SK-N-SH treated with all-trans-retinoic acid at 6 μM for 48 hours (cell line): ENCODE results near the gene PEAK3.

Experiments
- ARNTL ChIP-seq: fragments of 450-650 bp; formaldehyde crosslinking; IDR thresholded peaks from 2 replicates; pipeline ENCODE4 v1.5.0; 2020; ENCODE audit warnings: low read depth, mild to moderate bottlenecking, moderate library complexity, borderline replicate concordance
- CREB5 ChIP-seq: fragments of 250-450 bp; sonication (Bioruptor Pico); IDR thresholded peaks from 2 replicates; pipeline ENCODE4 v1.5.1; 2020; ENCODE audit warnings: low read depth, mild to moderate bottlenecking, moderate library complexity
- CSDC2 ChIP-seq: fragments of 250-450 bp; sonication (Bioruptor Pico); IDR thresholded peaks from 2 replicates; pipeline ENCODE4 v1.5.0; 2020; ENCODE audit warnings: mild to moderate bottlenecking, moderate library complexity
- ESRRG ChIP-seq: fragments of 250-450 bp; sonication (Bioruptor Pico); IDR thresholded peaks from 2 replicates; pipeline ENCODE4 v1.6.1; 2021; ENCODE audit warnings: mild to moderate bottlenecking
- ISL1 ChIP-seq: fragments of 250-450 bp; sonication (Bioruptor Pico); IDR thresholded peaks from 2 replicates; pipeline ENCODE4 v2.1.2; 2022; ENCODE audit warnings: mild to moderate bottlenecking, moderate library complexity
- SNAI2 ChIP-seq: fragments of 250-450 bp; sonication (Bioruptor Pico); IDR thresholded peaks from 2 replicates; pipeline ENCODE4 v1.5.0; 2020; ENCODE audit warnings: mild to moderate bottlenecking, moderate library complexity
- TSHZ2 ChIP-seq: fragments of 250-450 bp; sonication (Bioruptor Pico); IDR thresholded peaks from 2 replicates; pipeline ENCODE4 v1.5.0; 2020; ENCODE audit warnings: mild to moderate bottlenecking, moderate library complexity
- ZC3H10 ChIP-seq: fragments of 250-450 bp; sonication (Bioruptor Pico); IDR thresholded peaks from 2 replicates; pipeline ENCODE4 v1.5.1; 2021; ENCODE audit warnings: mild to moderate bottlenecking, moderate library complexity
- ZFP3 ChIP-seq: fragments of 250-450 bp; sonication (Bioruptor Pico); IDR thresholded peaks from 2 replicates; pipeline ENCODE4 v1.5.0; 2020; ENCODE audit warnings: mild to moderate bottlenecking, moderate library complexity
- ZFP30 ChIP-seq: fragments of 450-650 bp; formaldehyde crosslinking; IDR thresholded peaks from 2 replicates; pipeline ENCODE4 v1.5.0; 2022; ENCODE audit warnings: mild to moderate bottlenecking, moderate library complexity
- ZNF70 ChIP-seq: fragments of 450-650 bp; formaldehyde crosslinking; IDR thresholded peaks from 2 replicates; pipeline ENCODE4 v1.5.0; 2020; ENCODE audit warnings: mild to moderate bottlenecking, moderate library complexity
- ZNF8 ChIP-seq: fragments of 450-650 bp; formaldehyde crosslinking; IDR thresholded peaks from 2 replicates; pipeline ENCODE4 v1.5.0; 2020; ENCODE audit warnings: mild to moderate bottlenecking, moderate library complexity
- TF ChIP-seq, protein P1 (sequence below): fragments of 250-450 bp; sonication (Bioruptor Pico); IDR thresholded peaks from 2 replicates; pipeline ENCODE4 v1.8.0; 2020; ENCODE audit warnings: mild to moderate bottlenecking, moderate library complexity, borderline replicate concordance
- TF ChIP-seq, protein P2 (sequence below): fragments of 250-450 bp; sonication (Bioruptor Pico); IDR thresholded peaks from 2 replicates; pipeline ENCODE4 v1.5.1; 2021; ENCODE audit warnings: mild to moderate bottlenecking, moderate library complexity

GRCh38 chr19:2288818-2289713, 7.1 kb upstream of the PEAK3 start:
- TF ChIP-seq SNAI2 (CRISPR knock-in tag) = no peak
- no peak for TF ChIP-seq ZFP30
- TF ChIP-seq CREB5 (CRISPR knock-in tag) = no peak
- TF ChIP-seq ZNF8 (CRISPR knock-in tag) = no peak
- TF ChIP-seq, protein P1, sequence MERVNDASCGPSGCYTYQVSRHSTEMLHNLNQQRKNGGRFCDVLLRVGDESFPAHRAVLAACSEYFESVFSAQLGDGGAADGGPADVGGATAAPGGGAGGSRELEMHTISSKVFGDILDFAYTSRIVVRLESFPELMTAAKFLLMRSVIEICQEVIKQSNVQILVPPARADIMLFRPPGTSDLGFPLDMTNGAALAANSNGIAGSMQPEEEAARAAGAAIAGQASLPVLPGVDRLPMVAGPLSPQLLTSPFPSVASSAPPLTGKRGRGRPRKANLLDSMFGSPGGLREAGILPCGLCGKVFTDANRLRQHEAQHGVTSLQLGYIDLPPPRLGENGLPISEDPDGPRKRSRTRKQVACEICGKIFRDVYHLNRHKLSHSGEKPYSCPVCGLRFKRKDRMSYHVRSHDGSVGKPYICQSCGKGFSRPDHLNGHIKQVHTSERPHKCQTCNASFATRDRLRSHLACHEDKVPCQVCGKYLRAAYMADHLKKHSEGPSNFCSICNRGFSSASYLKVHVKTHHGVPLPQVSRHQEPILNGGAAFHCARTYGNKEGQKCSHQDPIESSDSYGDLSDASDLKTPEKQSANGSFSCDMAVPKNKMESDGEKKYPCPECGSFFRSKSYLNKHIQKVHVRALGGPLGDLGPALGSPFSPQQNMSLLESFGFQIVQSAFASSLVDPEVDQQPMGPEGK (CRISPR knock-in tag) = no peak
- no peak for TF ChIP-seq ESRRG (CRISPR knock-in tag)
- TF ChIP-seq ARNTL = no peak
- no peak for TF ChIP-seq ZC3H10
- TF ChIP-seq, protein P2, sequence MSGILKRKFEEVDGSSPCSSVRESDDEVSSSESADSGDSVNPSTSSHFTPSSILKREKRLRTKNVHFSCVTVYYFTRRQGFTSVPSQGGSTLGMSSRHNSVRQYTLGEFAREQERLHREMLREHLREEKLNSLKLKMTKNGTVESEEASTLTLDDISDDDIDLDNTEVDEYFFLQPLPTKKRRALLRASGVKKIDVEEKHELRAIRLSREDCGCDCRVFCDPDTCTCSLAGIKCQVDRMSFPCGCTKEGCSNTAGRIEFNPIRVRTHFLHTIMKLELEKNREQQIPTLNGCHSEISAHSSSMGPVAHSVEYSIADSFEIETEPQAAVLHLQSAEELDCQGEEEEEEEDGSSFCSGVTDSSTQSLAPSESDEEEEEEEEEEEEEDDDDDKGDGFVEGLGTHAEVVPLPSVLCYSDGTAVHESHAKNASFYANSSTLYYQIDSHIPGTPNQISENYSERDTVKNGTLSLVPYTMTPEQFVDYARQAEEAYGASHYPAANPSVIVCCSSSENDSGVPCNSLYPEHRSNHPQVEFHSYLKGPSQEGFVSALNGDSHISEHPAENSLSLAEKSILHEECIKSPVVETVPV (CRISPR knock-in tag) = no peak
- TF ChIP-seq CSDC2 (CRISPR knock-in tag) = no peak
- no peak for TF ChIP-seq ZNF70
- no peak for TF ChIP-seq ZFP3 (CRISPR knock-in tag)
- no peak for TF ChIP-seq TSHZ2 (CRISPR knock-in tag)
- no peak for TF ChIP-seq ISL1 (CRISPR knock-in tag)
